LNCaP clone FGC (cell line): ENCODE results near the gene STK17B.
A peak's percentile ranks its signal among the peaks of the same experiment; 100 is the strongest.

Experiments
- DNase-seq: peaks from one replicate; pipeline ENCODE4 v3.0.0-alpha.2; 2011; ENCODE audit warnings: low read depth
- H3K4me3 ChIP-seq: 2 replicates; pipeline ENCODE4 v1.5.1; 2011; ENCODE audit warnings: mild to moderate bottlenecking, low read depth, low read length, control low read depth
- TF ChIP-seq, protein P1 (sequence below): IDR thresholded peaks from 2 replicates; pipeline ENCODE4 v1.5.1; 2012; ENCODE audit warnings: mild to moderate bottlenecking; ENCODE audit not compliant: control insufficient read depth, insufficient read depth; ENCODE audit errors: extremely low read depth

STK17B gene

DNA sequence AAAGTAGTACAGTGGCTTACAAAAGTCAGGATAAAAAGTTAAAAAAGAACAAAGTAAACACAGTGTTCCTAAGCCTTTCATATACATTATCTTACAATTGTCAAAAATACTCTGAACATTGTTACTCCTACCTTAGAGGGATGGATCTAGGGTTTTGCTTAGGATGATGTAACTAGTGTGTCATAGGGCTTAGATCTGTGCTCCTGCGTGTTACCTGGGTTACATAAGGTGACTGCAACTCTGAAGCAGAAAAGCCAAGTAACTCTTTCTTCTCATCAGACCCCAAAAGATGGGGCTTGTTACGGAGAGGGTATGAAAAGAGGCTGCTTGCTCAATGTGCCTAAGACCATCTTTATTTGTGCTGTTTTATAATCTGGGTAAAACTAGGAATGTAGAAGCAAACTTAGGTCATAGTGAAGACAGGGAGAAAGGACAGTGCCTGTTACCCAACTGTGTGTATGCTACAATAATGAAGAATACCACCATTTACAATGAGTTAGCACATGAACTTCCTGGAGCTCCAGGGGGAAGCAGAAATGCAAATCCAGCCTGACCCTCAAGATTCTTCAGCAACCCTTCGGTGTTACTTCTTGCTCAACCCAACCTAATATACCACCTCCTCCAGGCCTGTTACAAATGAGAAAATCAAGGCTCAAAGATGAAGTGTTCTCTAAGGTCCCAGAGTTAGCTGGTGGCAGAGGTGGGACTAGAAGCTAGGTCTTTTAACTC lies 42.0 kb upstream of the STK17B start:
- no peak for DNase-seq
- H3K4me3 ChIP-seq = no peak overlapping the region
- TF ChIP-seq, protein P1, sequence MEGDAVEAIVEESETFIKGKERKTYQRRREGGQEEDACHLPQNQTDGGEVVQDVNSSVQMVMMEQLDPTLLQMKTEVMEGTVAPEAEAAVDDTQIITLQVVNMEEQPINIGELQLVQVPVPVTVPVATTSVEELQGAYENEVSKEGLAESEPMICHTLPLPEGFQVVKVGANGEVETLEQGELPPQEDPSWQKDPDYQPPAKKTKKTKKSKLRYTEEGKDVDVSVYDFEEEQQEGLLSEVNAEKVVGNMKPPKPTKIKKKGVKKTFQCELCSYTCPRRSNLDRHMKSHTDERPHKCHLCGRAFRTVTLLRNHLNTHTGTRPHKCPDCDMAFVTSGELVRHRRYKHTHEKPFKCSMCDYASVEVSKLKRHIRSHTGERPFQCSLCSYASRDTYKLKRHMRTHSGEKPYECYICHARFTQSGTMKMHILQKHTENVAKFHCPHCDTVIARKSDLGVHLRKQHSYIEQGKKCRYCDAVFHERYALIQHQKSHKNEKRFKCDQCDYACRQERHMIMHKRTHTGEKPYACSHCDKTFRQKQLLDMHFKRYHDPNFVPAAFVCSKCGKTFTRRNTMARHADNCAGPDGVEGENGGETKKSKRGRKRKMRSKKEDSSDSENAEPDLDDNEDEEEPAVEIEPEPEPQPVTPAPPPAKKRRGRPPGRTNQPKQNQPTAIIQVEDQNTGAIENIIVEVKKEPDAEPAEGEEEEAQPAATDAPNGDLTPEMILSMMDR = no peak

GRCh38 chr2:196208915-196209314 lies 37.5 kb upstream of the STK17B start:
- DNase-seq = no peak
- H3K4me3 ChIP-seq = no peak overlapping the region
- TF ChIP-seq, protein P1 = no peak

DNA sequence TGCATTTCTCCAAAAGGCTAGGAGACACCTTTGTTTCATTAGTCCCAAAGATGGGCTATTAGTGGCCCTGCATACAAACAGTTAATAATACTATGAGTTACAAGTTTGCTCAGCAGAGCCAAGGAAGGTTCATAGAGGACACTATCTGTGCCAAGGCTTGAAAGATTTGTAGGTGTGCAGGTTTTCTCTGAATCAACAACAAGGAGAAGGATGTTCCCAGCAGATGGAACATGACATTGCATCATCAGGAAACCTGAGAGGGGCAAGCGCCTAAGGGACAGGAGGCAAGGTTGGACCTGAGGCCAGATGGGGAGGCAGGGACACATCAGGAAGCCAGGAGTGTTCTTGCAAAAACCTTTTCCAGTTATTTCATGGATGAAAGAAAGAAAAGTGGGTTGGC lies 35.4 kb upstream of the STK17B start:
- TF ChIP-seq, protein P1 = no peak
- peak; percentile 99 for DNase-seq
- H3K4me3 ChIP-seq = no peak overlapping the region

DNA sequence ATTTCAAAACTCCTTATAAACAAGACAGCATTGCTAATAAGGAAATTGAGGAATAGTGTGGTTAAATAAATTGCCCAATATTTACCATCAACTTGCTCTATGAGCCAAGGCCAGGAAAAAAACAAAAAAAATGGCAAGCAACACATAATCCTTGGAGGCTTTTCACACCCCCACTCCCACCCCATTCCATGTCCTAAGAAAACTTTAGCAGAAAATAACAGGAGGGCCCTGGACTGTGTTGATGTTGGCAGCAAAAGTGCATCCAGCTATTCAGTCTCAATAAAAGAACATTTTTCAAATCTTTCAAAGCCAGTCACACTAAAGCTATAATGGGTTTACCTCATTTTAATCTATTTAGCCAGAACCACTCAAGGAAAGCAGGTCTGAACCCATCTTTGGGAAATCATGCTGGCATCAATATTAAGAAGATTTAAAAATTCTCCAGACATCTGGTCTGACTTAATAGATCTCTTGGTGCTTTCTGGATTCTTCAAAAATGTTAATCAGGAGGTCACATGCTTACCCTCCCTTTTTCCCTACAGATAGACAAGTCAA lies 34.6 kb upstream of the STK17B start:
- peak; percentile 52 for DNase-seq
- no peak overlapping the region for H3K4me3 ChIP-seq
- TF ChIP-seq, protein P1 = no peak

- no peak overlapping the region for H3K4me3 ChIP-seq
- no peak for DNase-seq
Observed at GRCh38 chr2:196205011-196205766, 33.8 kb upstream of the STK17B start.

GRCh38 chr2:196201229-196202009 lies 30.0 kb upstream of the STK17B start:
- DNase-seq = no peak

More at GRCh38 chr2:196205011-196205766, 33.8 kb upstream of the STK17B start:
- TF ChIP-seq, protein P1 = no peak

More at GRCh38 chr2:196201229-196202009, 30.0 kb upstream of the STK17B start:
- no peak overlapping the region for H3K4me3 ChIP-seq
- TF ChIP-seq, protein P1 = no peak
